ENCODE data around the gene CATSPER3.
"Not testable (repeated sequence)": the region's sequence is repeated elsewhere in the genome, so short reads cannot be mapped to it uniquely, and the experiment has no call there.

CATSPER3 gene

DNA sequence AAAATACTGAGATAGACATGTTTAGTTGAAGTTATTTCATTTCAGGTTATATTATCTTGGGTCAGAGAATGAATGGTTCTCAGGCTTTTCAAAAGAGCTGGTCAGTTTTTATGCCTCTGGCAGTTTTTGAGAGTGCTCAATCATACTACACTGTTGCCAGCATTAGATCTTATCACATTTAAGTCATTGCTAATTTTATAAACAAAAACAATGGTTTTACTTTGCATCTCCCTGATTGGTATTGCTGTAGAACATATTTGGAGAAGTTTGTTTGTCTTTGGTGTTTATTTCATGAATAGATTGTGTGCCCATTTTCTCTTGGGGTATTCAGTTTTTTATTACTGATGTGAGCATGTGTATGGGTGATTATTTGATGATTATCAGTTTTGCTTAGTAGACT is 1.5 kb downstream of the CATSPER3 start:
- DNase-seq (ENCODE audit: insufficient read length, low spot score) = no peak

GRCh38 chr5:134975078-134975715 is 7.5 kb downstream of the CATSPER3 start:
- DNase-seq (ENCODE audit: insufficient read length, low spot score) = no peak
- FAIRE-seq = no peak

More for the DNA sequence above, 1.5 kb downstream of the CATSPER3 start:
- no peak for FAIRE-seq

DNA sequence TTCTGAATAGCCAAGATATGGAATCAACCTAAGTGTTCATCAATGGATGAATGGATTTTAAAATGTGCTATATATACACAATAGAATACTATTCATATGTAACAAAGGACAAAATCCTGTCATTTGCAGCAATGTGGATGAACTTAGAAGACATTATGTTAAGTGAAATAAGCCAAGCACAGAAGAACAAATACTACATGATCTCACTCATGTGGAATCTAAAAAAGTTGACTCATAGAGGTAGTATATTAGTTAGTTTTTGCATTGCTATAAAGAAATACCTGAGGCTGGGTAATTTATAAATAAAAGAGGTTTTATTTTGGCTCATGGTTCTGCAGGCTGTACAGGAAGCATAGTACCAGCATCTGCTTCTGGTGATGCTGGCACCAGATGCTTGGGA is 8.1 kb downstream of the CATSPER3 start:
- DNase-seq (ENCODE audit: insufficient read length, low spot score) (no peak), FAIRE-seq (no peak)

GRCh38 chr5:134976841-134977240 is 9.1 kb downstream of the CATSPER3 start:
- DNase-seq (ENCODE audit: insufficient read length, low spot score) (no peak), FAIRE-seq (no peak)

DNA sequence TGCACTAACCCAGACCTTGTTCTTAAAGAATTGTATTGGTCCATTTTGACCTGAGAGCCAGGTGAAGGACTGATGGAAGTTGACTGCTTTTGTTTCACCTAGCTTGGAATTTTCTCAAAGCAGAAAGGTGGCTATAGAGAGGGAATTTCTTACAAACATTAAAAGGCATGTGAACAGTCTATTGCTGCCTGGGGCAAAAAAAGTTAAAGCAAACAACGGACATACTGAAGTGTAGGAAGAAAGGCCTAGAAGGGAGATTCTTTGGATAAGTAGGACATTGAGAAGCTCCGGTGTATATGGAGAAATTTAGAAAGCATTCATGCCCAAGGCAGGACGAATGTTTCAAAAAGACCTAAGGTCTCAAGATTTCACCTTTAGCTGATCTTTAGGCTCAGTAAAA is 11.7 kb downstream of the CATSPER3 start:
- no peak for FAIRE-seq

DNA sequence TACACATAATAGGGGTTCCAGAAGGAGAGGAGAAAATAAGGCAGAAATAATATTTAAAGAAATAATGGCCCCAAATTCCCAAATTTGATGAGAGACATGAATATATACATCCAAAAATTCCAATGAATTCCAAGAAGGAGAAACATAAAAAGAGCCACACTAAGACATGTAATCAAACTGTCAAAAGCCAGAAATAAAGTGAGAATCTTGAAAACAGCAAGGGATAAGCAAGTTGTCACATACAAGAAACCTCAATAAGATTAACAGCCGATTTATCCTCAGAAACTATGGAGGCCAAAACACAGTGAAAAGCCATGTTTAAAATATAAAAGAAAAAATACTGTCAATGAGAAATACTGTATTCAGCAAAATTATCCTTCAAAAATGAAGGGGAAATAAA is 14.5 kb downstream of the CATSPER3 start:
- no peak for FAIRE-seq
- DNase-seq (ENCODE audit: insufficient read length, low spot score) = no peak

More for the DNA sequence above, 11.7 kb downstream of the CATSPER3 start:
- DNase-seq (ENCODE audit: insufficient read length, low spot score) = no peak

- DNase-seq (ENCODE audit: insufficient read length, low spot score) (no peak), FAIRE-seq (no peak)
Observed at GRCh38 chr5:134989266-134989830, 21.6 kb downstream of the CATSPER3 start.

DNA sequence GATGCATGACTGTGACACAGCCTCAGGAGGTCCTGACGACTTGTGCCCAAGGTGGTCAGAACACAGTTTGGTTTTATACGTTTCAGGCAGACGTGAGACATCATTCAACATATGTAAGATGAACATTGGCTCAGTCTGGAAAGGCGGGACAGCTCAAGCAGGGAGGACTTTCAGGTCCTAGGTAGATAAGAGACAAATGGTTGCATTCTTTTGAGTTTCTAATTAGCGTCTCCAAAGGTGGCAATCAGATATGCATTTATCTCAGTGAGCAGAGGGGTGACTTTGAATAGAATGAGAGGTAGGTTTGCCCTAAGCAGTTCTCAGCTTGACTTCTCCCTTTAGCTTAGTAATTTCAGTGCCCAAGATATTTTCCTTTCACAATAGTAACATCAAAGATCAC is 22.5 kb downstream of the CATSPER3 start:
- not testable (repeated sequence) for DNase-seq (ENCODE audit: insufficient read length, low spot score)

GRCh38 chr5:134992148-134992547 is 24.4 kb downstream of the CATSPER3 start:
- FAIRE-seq = no peak

More for the DNA sequence above, 22.5 kb downstream of the CATSPER3 start:
- not testable (repeated sequence) for FAIRE-seq

GRCh38 chr5:134993161-134993560 is 25.5 kb downstream of the CATSPER3 start:
- no peak for FAIRE-seq

More at GRCh38 chr5:134992148-134992547, 24.4 kb downstream of the CATSPER3 start:
- DNase-seq (ENCODE audit: insufficient read length, low spot score) = no peak

DNA sequence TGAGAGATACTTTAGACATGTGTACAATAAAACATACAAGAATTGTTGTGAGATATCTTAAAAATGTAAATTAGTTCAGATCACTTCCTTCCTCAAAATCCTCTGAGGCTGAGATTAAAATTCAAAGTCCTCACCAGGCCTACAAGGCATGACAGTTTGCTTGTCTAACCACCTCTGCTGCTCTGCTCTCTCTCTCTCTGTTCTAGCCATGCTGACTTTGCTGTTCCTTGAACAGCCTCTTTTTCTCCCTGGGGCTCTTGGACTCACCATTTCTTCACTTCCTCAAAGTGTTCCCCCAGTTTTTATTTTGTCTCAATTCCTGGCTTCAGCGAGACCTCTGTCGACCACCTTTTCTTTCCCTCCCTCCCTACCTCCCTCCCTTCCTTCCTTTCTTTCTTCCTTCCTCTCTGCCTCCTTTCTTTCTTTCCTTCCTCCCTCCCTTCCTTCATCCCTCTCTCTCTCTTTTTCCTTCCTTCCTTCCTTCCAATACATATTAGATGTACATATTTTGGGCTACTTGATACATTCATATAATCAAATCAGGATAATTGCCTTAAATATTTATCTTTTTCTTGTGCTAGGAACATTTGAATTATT is 27.0 kb downstream of the CATSPER3 start:
- no peak for DNase-seq (ENCODE audit: insufficient read length, low spot score)

More at GRCh38 chr5:134993161-134993560, 25.5 kb downstream of the CATSPER3 start:
- no peak for DNase-seq (ENCODE audit: insufficient read length, low spot score)

GRCh38 chr5:134995850-134996402 is 28.2 kb downstream of the CATSPER3 start:
- FAIRE-seq = no peak
- no peak for DNase-seq (ENCODE audit: insufficient read length, low spot score)

More for the DNA sequence above, 27.0 kb downstream of the CATSPER3 start:
- no peak for FAIRE-seq

DNA sequence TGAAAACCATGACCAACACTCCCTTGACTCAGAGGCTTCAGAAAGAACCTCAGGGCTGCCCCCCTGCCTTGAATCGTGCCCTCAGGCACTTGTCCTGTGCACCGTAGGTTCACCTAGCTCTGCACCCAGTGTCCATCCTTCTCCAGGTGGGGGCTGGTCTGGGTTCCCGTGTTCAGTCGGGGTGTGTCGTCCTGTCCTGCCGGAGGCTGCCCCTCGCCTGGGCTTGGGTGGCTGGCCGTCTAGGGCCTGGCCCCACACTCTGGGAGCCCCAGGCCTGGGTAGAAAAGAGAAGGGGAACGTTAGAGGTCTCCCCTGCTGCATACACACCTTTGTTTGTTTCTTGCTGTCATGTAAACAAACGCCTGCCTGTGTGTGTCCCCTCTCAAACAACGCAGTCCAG is 29.3 kb downstream of the CATSPER3 start:
- FAIRE-seq = no peak
- no peak for DNase-seq (ENCODE audit: insufficient read length, low spot score)

DNA sequence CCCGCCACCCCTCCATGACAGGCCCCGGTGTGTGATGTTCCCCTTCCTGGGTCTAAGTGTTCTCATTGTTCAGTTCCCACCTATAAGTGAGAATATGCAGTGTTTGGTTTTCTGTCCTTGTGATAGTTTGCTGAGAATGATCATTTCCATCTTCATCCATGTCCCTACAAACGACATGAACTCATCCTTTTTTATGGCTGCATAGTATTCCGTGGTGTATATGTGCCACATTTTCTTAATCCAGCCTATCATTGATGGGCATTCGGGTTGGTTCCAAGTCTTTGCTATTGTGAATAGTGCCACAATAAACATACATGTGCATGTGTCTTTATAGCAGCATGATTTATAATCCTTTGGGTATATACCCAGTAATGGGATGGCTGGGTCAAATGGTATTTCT is 30.4 kb downstream of the CATSPER3 start:
- not testable (repeated sequence) for FAIRE-seq; DNase-seq (ENCODE audit: insufficient read length, low spot score)

GRCh38 chr5:135004376-135004775 is 36.7 kb downstream of the CATSPER3 start:
- DNase-seq (ENCODE audit: insufficient read length, low spot score) (no peak), FAIRE-seq (no peak)

- DNase-seq (ENCODE audit: insufficient read length, low spot score) = no peak
- FAIRE-seq = no peak
Observed at GRCh38 chr5:135005076-135005475, 37.4 kb downstream of the CATSPER3 start.

GRCh38 chr5:135007305-135007704 is 39.6 kb downstream of the CATSPER3 start:
- FAIRE-seq (no peak), DNase-seq (ENCODE audit: insufficient read length, low spot score) (no peak)

DNA sequence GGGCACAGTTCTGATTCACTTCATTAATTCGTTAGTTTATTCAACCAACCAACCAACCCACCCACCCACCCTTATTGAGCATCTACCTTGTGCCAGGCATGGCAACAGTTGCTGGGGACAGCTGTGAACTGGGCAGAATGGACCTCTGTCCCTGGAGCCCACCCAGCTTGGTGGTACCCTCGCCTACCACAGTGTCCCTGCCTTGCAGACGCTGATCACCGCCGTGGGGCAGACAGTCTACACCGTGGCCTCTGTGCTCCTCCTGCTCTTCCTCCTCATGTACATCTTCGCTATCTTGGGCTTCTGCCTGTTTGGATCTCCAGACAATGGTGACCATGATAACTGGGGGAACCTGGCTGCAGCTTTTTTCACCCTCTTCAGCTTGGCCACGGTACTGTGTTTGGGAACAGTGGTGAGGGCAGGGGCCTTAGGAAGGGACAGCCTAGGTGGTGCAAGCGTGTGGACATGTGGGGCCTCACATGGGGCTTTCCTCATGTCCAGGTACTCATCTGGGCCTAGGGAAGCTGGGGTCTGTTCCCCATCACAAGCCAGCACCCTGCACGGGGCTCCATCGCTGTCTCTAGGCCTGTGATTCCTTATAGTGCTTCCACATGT is 40.1 kb downstream of the CATSPER3 start:
- no peak for FAIRE-seq
- DNase-seq (ENCODE audit: insufficient read length, low spot score) = no peak

- FAIRE-seq (no peak), DNase-seq (ENCODE audit: insufficient read length, low spot score) (no peak)
Observed at GRCh38 chr5:135008556-135008955, 40.8 kb downstream of the CATSPER3 start.

GRCh38 chr5:135008981-135009735 is 41.5 kb downstream of the CATSPER3 start:
- DNase-seq (ENCODE audit: insufficient read length, low spot score) (no peak), FAIRE-seq (no peak)
